Activated CD4-positive, alpha-beta T cell treated with anti-CD3 and anti-CD28 coated beads, Interleukin-2, amount 10 ng/mL, durations not matched to agents 24 days and 14 days (primary cell): Measurements from ENCODE around the gene POLR2E. TPM values are rescaled to one million over a fixed set of nuclear protein-coding genes. Genes with fewer than 3 reads are reported as not detected.

Source experiments
- DNase-seq: peaks from one replicate; pipeline ENCODE4 v3.0.0; 2022
- H3K27ac Mint-ChIP-seq: one replicate; pipeline ENCODE4 v1.8.0; 2022; ENCODE audit warnings: mild to moderate bottlenecking, mixed read lengths
- H3K27me3 Mint-ChIP-seq: one replicate; pipeline ENCODE4 v1.8.0; 2022; ENCODE audit warnings: mixed read lengths
- H3K36me3 Mint-ChIP-seq: one replicate; pipeline ENCODE4 v1.8.0; 2022; ENCODE audit warnings: low read depth, mild to moderate bottlenecking, mixed read lengths
- H3K4me1 Mint-ChIP-seq: one replicate; pipeline ENCODE4 v1.8.0; 2021; ENCODE audit warnings: mixed read lengths
- H3K4me3 Mint-ChIP-seq: one replicate; pipeline ENCODE4 v1.8.0; 2022; ENCODE audit warnings: mild to moderate bottlenecking, moderate library complexity, mixed read lengths
- H3K9me3 Mint-ChIP-seq: one replicate; pipeline ENCODE4 v1.8.0; 2021; ENCODE audit warnings: mixed read lengths
- intact Hi-C: fragments of 100-400 bp; cut with micrococcal nuclease; formaldehyde crosslinking; loops from one replicate; pipeline ENCODE4 v1.15.1; 2023
- total RNA-seq: library from RNA; stranded (reverse); gene quantifications from 2 replicates; pipeline ENCODE4 v1.2.3, GENCODE V29; 2022

The POLR2E gene
- total RNA-seq, 1 donor from 2014 or later: 273 TPM

GRCh38 chr19:1079566-1080111 lies 15.5 kb downstream of the POLR2E start:
- Mint-ChIP-seq H3K27me3 (peaks cover 2% of the 10 kb centered on the region), H3K4me3 (peak overlapping the region; percentile 88), H3K4me1 (peaks cover 31% of the 10 kb centered on the region), H3K9me3 (no peaks in the 10 kb centered on the region), H3K27ac (peak overlapping the region; percentile 76), H3K36me3 (peaks cover 62% of the 10 kb centered on the region)
- intact Hi-C loops: loop anchor here (2.0 to 5.0 kb wide), 2 partner anchors 15 to 157 kb away; no protein-coding TSS in a partner anchor
- DNase-seq: peak; percentile 92

- H3K36me3 Mint-ChIP-seq: peaks cover 73% of the 10 kb centered on the region
- peaks cover 43% of the 10 kb centered on the region for H3K4me1 Mint-ChIP-seq
Observed at GRCh38 chr19:1076951-1077350, 18.2 kb downstream of the POLR2E start.

GRCh38 chr19:1076046-1076386 lies 19.2 kb downstream of the POLR2E start:
- no peak for DNase-seq
- Mint-ChIP-seq H3K36me3 (peaks cover 70% of the 10 kb centered on the region), H3K4me1 (peaks cover 45% of the 10 kb centered on the region), H3K4me3 (peak overlapping the region; percentile 78), H3K27ac (peak overlapping the region; percentile 89), H3K27me3 (peaks cover 2% of the 10 kb centered on the region), H3K9me3 (no peaks in the 10 kb centered on the region)
- intact Hi-C loops: loop anchor here (2.0 to 5.0 kb wide), 3 partner anchors 19 to 154 kb away; partner anchors contain the start of genes ABCA7 and POLR2E

More at GRCh38 chr19:1076951-1077350, 18.2 kb downstream of the POLR2E start:
- peak overlapping the region; percentile 88 for H3K4me3 Mint-ChIP-seq
- DNase-seq: peak; percentile 98
- H3K27me3 Mint-ChIP-seq: peaks cover 2% of the 10 kb centered on the region
- H3K9me3 Mint-ChIP-seq: no peaks in the 10 kb centered on the region
- intact Hi-C loops: loop anchor here (1.0 to 5.0 kb wide), 5 partner anchors 10 to 155 kb away; partner anchors contain the start of genes ABCA7, ARHGAP45 and POLR2E
- peak overlapping the region; percentile 93 for H3K27ac Mint-ChIP-seq

- Mint-ChIP-seq H3K36me3 (peaks cover 60% of the 10 kb centered on the region), H3K9me3 (no peaks in the 10 kb centered on the region)
- intact Hi-C loops: loop anchor here (5.0 kb wide), 1 partner anchor 152 kb away; no protein-coding TSS in a partner anchor
Observed at GRCh38 chr19:1074544-1075283, 20.5 kb downstream of the POLR2E start.

GRCh38 chr19:1073956-1074517 lies 21.1 kb downstream of the POLR2E start:
- no peak for DNase-seq
- H3K36me3 Mint-ChIP-seq: peaks cover 62% of the 10 kb centered on the region
- intact Hi-C loops: no loop called here
- peak overlapping the region; percentile 72 for H3K4me3 Mint-ChIP-seq
- no peaks in the 10 kb centered on the region for H3K9me3 Mint-ChIP-seq
- H3K27me3 Mint-ChIP-seq: peaks cover 2% of the 10 kb centered on the region
- peaks cover 42% of the 10 kb centered on the region for H3K4me1 Mint-ChIP-seq
- peak overlapping the region; percentile 77 for H3K27ac Mint-ChIP-seq

More at GRCh38 chr19:1074544-1075283, 20.5 kb downstream of the POLR2E start:
- H3K27ac Mint-ChIP-seq: peak overlapping the region; percentile 89
- peak; percentile 94 for DNase-seq
- peaks cover 2% of the 10 kb centered on the region for H3K27me3 Mint-ChIP-seq
- H3K4me3 Mint-ChIP-seq: peak overlapping the region; percentile 78
- H3K4me1 Mint-ChIP-seq: peaks cover 42% of the 10 kb centered on the region

GRCh38 chr19:1073063-1073955 lies 21.9 kb downstream of the POLR2E start:
- peak overlapping the region; percentile 62 for H3K27ac Mint-ChIP-seq
- peak overlapping the region; percentile 40 for H3K4me3 Mint-ChIP-seq
- intact Hi-C loops: no loop called here
- H3K9me3 Mint-ChIP-seq: no peaks in the 10 kb centered on the region
- peaks cover 2% of the 10 kb centered on the region for H3K27me3 Mint-ChIP-seq
- peaks cover 65% of the 10 kb centered on the region for H3K36me3 Mint-ChIP-seq
- peak; percentile 68 for DNase-seq
- H3K4me1 Mint-ChIP-seq: peaks cover 47% of the 10 kb centered on the region

- Mint-ChIP-seq H3K9me3 (no peaks in the 10 kb centered on the region), H3K36me3 (peaks cover 58% of the 10 kb centered on the region), H3K27me3 (peaks cover 2% of the 10 kb centered on the region), H3K4me1 (peaks cover 43% of the 10 kb centered on the region), H3K4me3 (peak overlapping the region; percentile 79), H3K27ac (peak overlapping the region; percentile 86)
- DNase-seq: no peak
- intact Hi-C loops: no loop called here
Observed at GRCh38 chr19:1072371-1073015, 22.7 kb downstream of the POLR2E start.

- H3K36me3 Mint-ChIP-seq: peaks cover 50% of the 10 kb centered on the region
- no peak for DNase-seq
- H3K27me3 Mint-ChIP-seq: peaks cover 2% of the 10 kb centered on the region
- peak overlapping the region; percentile 79 for H3K4me3 Mint-ChIP-seq
- peak overlapping the region; percentile 86 for H3K27ac Mint-ChIP-seq
- H3K4me1 Mint-ChIP-seq: peaks cover 37% of the 10 kb centered on the region
- H3K9me3 Mint-ChIP-seq: no peaks in the 10 kb centered on the region
- intact Hi-C loops: no loop called here
Observed at GRCh38 chr19:1070931-1071791, 24.0 kb downstream of the POLR2E start.

- DNase-seq: no peak
- Mint-ChIP-seq H3K4me1 (peaks cover 35% of the 10 kb centered on the region), H3K4me3 (peak overlapping the region; percentile 98), H3K9me3 (no peaks in the 10 kb centered on the region), H3K27ac (no peak overlapping the region), H3K27me3 (peaks cover 1% of the 10 kb centered on the region), H3K36me3 (peaks cover 44% of the 10 kb centered on the region)
- intact Hi-C loops: no loop called here
Observed at GRCh38 chr19:1070576-1070930, 24.6 kb downstream of the POLR2E start.

- Mint-ChIP-seq H3K27ac (peak overlapping the region; percentile 95), H3K9me3 (no peaks in the 10 kb centered on the region), H3K36me3 (peaks cover 40% of the 10 kb centered on the region), H3K4me1 (peaks cover 41% of the 10 kb centered on the region), H3K4me3 (peak overlapping the region; percentile 98), H3K27me3 (no peaks in the 10 kb centered on the region)
- peak; percentile 89 for DNase-seq
- intact Hi-C loops: loop anchor here (5.0 kb wide), 2 partner anchors 33 to 173 kb away; partner anchors contain the start of genes ATP5F1D and GPX4
Observed at GRCh38 chr19:1069009-1069779, 26.0 kb downstream of the POLR2E start.

- intact Hi-C loops: loop anchor here (5.0 kb wide), 2 partner anchors 34 to 174 kb away; partner anchors contain the start of genes ATP5F1D and GPX4
- H3K4me1 Mint-ChIP-seq: peaks cover 40% of the 10 kb centered on the region
- DNase-seq: peak; percentile 93
Observed at GRCh38 chr19:1068009-1069001, 26.9 kb downstream of the POLR2E start.

More at GRCh38 chr19:1068009-1069001, 26.9 kb downstream of the POLR2E start:
- H3K27ac Mint-ChIP-seq: peak overlapping the region; percentile 95
- H3K4me3 Mint-ChIP-seq: peak overlapping the region; percentile 98
- H3K9me3 Mint-ChIP-seq: no peaks in the 10 kb centered on the region
- no peaks in the 10 kb centered on the region for H3K27me3 Mint-ChIP-seq
- H3K36me3 Mint-ChIP-seq: peaks cover 31% of the 10 kb centered on the region
